Gastroesophageal sphincter (tissue), 4 donors: ENCODE measurements around the gene HYOU1. TPM values are rescaled to one million over a fixed set of nuclear protein-coding genes. Genes with fewer than 3 reads are reported as not detected.
A peak's percentile ranks its signal among the peaks of the same experiment; 100 is the strongest.

Experiments used
- ATAC-seq: fragments of 150-250 bp; one replicate; pipeline ENCODE4 v1.9.1; 2016; ENCODE audit warnings: mild to moderate bottlenecking, moderate library complexity
- H3K27ac ChIP-seq, 4 donors: fragments of 200-600 bp; sonication (generic) in 3 of 4; 1 replicate in 3 of 4; 2 replicates in 1 of 4; pipeline ENCODE4 v1.5.1; 2016 to 2019
- H3K27me3 ChIP-seq: fragments of 200-600 bp; sonication (generic); one replicate; pipeline ENCODE4 v1.5.1; 2019
- H3K36me3 ChIP-seq, 2 donors: fragments of 200-600 bp; sonication (generic); one replicate each; pipeline ENCODE4 v1.5.1; 2019; ENCODE audit warnings: control low read depth in 1 of 2
- H3K4me1 ChIP-seq, 3 donors: fragments of 200-600 bp; sonication (generic); 1 replicate in 2 of 3; 2 replicates in 1 of 3; pipeline ENCODE4 v1.5.1; 2016 to 2019; ENCODE audit warnings: control low read depth in 2 of 3
- H3K4me3 ChIP-seq, 2 donors: fragments of 200-600 bp; sonication (generic); one replicate each; pipeline ENCODE4 v1.5.1; 2019; ENCODE audit warnings: mild to moderate bottlenecking in 1 of 2, moderate library complexity in 1 of 2
- H3K9me3 ChIP-seq, 3 donors: fragments of 200-600 bp; sonication (generic); one replicate each; pipeline ENCODE4 v1.5.1; 2017 to 2019; ENCODE audit warnings: control low read depth in 2 of 3
- EP300 ChIP-seq: sonication (generic); formaldehyde crosslinking; IDR thresholded peaks from one replicate; pipeline ENCODE4 v1.6.1; 2017; ENCODE audit warnings: antibody characterized with exemption, mild to moderate bottlenecking
- POLR2A ChIP-seq, 2 donors: fragments of 450-650 bp; IDR thresholded peaks; one replicate each; pipeline ENCODE4 v1.6.1; 2017; ENCODE audit warnings: antibody characterized with exemption in 2 of 2, mild to moderate bottlenecking in 2 of 2, moderate library complexity in 1 of 2
- POLR2AphosphoS5 ChIP-seq: sonication (generic); formaldehyde crosslinking; IDR thresholded peaks from one replicate; pipeline ENCODE4 v1.6.1; 2017; ENCODE audit warnings: antibody characterized with exemption
- WGBS, 2 donors: methylation state at CpG; one replicate each; pipeline ENCODE4 v1.1.5; 2018; ENCODE audit warnings: low coverage in 1 of 2; 5-methylcytosine and 5-hydroxymethylcytosine counted together
- total RNA-seq, 4 donors: library from RNA; depleted of rRNA; stranded (reverse); fragments of >200 nt; gene quantifications; one replicate each; pipeline ENCODE4 v1.1.0, GENCODE V29; 2016
- TF ChIP-seq, protein P1 (sequence below), 4 experiments: fragments of 200-600 bp in 2 of 4; fragments of 450-650 bp in 2 of 4; sonication (generic) in 1 of 4; IDR thresholded peaks; one replicate each; pipeline ENCODE4 v1.5.1; 2017 to 2019; ENCODE audit warnings: antibody characterized with exemption in 4 of 4, mild to moderate bottlenecking in 2 of 4, moderate library complexity in 2 of 4

Gene HYOU1
- total RNA-seq, 4 donors from 2014 or later = 37.8 to 63.0 (median 57.9) TPM

DNA sequence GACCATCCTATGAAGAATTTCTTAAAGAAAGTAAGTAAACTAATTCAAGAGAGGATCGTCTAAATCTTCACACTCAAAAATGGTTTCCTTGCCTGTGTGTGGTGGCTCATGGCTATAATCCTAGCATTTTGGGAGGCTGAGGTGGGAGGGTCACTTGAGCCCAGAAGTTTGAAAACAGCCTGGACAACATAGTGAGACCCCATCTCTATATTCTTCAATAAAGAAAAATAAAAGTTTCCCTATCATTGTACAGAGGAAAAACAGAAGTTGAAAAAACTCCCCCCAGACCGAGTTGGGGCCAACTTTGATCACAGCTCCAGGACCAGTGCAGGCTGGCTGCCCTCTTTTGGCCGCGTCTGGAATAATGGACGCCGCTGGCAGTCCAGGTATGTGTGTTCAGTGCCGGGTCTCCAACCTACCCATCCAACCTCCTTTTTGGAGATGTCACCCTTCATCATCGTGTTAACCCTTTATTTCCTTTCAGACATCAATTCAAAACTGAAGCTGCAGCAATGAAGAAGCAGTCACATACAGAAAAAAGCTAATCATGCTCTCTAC, 41.9 kb downstream of the HYOU1 start:
- peaks cover 0 to 72% of the 10 kb centered on the region in 2 donors for H3K36me3 ChIP-seq
- peak overlapping the region in 1 of 4 donors; percentile 19 for H3K27ac ChIP-seq
- TF ChIP-seq EP300 = no peak
- TF ChIP-seq, protein P1, sequence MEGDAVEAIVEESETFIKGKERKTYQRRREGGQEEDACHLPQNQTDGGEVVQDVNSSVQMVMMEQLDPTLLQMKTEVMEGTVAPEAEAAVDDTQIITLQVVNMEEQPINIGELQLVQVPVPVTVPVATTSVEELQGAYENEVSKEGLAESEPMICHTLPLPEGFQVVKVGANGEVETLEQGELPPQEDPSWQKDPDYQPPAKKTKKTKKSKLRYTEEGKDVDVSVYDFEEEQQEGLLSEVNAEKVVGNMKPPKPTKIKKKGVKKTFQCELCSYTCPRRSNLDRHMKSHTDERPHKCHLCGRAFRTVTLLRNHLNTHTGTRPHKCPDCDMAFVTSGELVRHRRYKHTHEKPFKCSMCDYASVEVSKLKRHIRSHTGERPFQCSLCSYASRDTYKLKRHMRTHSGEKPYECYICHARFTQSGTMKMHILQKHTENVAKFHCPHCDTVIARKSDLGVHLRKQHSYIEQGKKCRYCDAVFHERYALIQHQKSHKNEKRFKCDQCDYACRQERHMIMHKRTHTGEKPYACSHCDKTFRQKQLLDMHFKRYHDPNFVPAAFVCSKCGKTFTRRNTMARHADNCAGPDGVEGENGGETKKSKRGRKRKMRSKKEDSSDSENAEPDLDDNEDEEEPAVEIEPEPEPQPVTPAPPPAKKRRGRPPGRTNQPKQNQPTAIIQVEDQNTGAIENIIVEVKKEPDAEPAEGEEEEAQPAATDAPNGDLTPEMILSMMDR (IDR thresholded peaks at IDR 0.05) = no peak
- no peak for TF ChIP-seq POLR2A (IDR thresholded peaks at IDR 0.05)
- no peak for TF ChIP-seq POLR2AphosphoS5
- peaks cover 8 to 49% (median 19%) of the 10 kb centered on the region in 3 donors for H3K4me1 ChIP-seq
- no peaks in the 10 kb centered on the region for H3K27me3 ChIP-seq
- H3K9me3 ChIP-seq = no peaks in the 10 kb centered on the region
- H3K4me3 ChIP-seq = no peak overlapping the region
- no peak for ATAC-seq
- 51 to 74% methylated on average over 8 of the region's 8 CpGs for WGBS, 2 donors

DNA sequence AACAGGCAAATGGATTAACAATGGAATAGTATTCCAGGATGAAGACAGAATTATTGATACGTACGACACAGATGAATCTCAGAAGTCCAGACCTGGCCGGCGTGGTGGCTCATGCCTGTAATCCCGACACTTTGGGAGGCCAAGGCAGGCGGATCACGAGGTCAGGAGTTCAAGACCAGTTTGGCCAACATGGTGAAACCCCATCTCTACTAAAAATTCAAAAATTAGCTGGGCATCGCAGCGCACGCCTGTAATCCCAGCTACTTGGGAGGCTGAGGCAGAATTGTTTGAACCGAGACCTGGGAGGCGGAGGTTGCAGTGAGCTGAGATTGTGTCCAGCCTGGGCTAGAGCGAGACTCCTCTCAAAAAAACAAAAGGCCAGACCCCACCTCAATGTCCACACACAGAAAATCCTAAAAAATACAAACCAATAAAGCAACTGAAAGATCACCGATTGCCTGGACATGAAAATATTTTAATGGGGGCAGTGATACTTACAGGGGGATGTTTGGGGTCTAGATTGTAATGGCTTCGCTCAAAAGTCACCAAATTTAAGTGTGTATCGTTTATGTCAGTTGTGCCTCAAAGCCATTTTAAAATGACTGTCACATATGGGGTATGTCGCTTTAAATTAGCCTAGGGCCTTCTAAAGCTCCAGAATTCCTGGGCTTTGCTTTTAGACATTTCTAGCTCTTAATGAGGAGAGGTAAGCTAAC, 42.6 kb downstream of the HYOU1 start:
- H3K9me3 ChIP-seq = no peaks in the 10 kb centered on the region
- no peaks in the 10 kb centered on the region for H3K27me3 ChIP-seq
- no peak overlapping the region for H3K4me3 ChIP-seq
- WGBS, 2 donors = 86 to 91% methylated on average over 7 to 17 of the region's 17 CpGs
- TF ChIP-seq, protein P1 (IDR thresholded peaks at IDR 0.05) = no peak
- TF ChIP-seq EP300 (no peak), POLR2A (IDR thresholded peaks at IDR 0.05) (no peak)
- H3K4me1 ChIP-seq = peaks cover 6 to 41% (median 15%) of the 10 kb centered on the region in 3 donors
- peak overlapping the region in 1 of 4 donors; percentile 19 for H3K27ac ChIP-seq
- peaks cover 0 to 76% of the 10 kb centered on the region in 2 donors for H3K36me3 ChIP-seq
- ATAC-seq = no peak

DNA sequence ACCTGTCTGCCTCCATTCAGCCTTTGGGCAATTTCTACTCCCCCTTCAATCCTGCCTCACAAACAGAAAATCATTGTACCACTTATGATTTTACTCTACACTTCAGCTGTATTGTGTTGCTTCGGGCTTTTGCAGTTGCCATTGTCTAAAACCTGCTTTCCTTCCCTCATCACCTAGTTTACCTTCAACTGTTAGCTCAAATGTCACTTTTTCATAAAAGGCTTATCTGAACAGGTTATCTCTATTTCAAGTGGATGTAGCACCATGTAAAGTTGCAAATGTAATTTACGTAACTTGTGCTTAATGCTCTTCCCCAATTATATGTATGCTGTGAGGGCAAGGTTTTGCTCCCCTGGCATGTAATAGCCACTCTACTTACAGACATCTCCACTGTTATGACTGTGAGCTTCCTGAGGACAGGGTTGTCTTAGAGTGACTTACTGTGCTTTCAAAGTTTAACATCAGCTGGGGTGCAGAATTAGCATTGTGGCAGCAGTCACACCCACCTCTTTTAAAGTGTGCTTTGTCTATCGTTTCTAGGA, 44.3 kb downstream of the HYOU1 start:
- no peaks in the 10 kb centered on the region for H3K27me3 ChIP-seq
- H3K36me3 ChIP-seq = peaks cover 0 to 93% of the 10 kb centered on the region in 2 donors
- no peak for ATAC-seq
- H3K27ac ChIP-seq = no peak overlapping the region
- TF ChIP-seq EP300 (no peak), POLR2AphosphoS5 (no peak), POLR2A (IDR thresholded peaks at IDR 0.05) (no peak)
- TF ChIP-seq, protein P1 (IDR thresholded peaks at IDR 0.05) = no peak
- H3K4me1 ChIP-seq = peaks cover 6 to 39% (median 15%) of the 10 kb centered on the region in 3 donors
- no peak overlapping the region for H3K4me3 ChIP-seq
- no peaks in the 10 kb centered on the region for H3K9me3 ChIP-seq
- WGBS, 2 donors = 79 to 82% methylated on average over 2 to 3 of the region's 3 CpGs

DNA sequence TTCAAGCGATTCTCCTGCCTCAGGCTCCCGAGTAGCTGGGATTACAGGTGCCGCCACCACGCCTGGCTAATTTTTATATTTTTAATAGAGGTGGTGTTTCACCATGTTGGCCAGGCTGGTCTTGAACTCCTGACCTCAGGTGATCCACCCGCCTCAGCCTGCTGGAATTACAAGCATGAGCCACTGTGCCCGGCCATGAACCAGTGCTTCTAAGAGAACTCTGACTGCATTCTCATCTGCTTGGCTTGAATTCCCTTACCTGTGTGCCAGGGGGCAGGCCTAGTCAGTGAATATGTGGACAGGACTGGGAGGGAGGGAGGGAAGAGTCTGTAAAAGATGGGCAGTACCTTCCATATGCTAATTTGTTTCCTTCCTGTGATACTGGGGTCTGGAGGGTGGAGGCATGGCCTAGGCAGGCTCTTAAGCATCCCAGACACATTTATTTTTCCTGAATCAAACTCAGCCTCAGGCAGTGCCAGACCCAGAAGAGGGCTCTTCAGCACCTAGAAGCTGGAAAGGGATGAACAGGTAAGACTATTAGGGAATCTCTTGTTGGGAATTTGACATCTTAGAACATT, 45.4 kb downstream of the HYOU1 start:
- ATAC-seq = no peak
- H3K9me3 ChIP-seq = no peaks in the 10 kb centered on the region
- H3K27ac ChIP-seq = no peak overlapping the region
- WGBS, 2 donors = 62% methylated on average over 4 of the region's 6 CpGs; no CpG with 5 or more reads in 1 of the 2 donors
- no peaks in the 10 kb centered on the region for H3K27me3 ChIP-seq
- peaks cover 0 to 100% of the 10 kb centered on the region in 2 donors for H3K36me3 ChIP-seq
- TF ChIP-seq EP300 = no peak
- TF ChIP-seq, protein P1 (IDR thresholded peaks at IDR 0.05) = no peak
- no peak for TF ChIP-seq POLR2A (IDR thresholded peaks at IDR 0.05)
- TF ChIP-seq POLR2AphosphoS5 = no peak
- H3K4me3 ChIP-seq = no peak overlapping the region
- H3K4me1 ChIP-seq = peaks cover under 1 to 29% (median 9%) of the 10 kb centered on the region in 3 donors
